Amygdala (tissue), 56 donors: ENCODE results near the gene SYP.
"Not testable (repeated sequence)": the region's sequence is repeated elsewhere in the genome, so short reads cannot be mapped to it uniquely, and the experiment has no call there.

Experiments
- DNase-seq, 56 donors: peaks; one replicate each; lab custom pipeline; 2025; lab: John Stamatoyannopoulos, UW

Gene SYP

DNA sequence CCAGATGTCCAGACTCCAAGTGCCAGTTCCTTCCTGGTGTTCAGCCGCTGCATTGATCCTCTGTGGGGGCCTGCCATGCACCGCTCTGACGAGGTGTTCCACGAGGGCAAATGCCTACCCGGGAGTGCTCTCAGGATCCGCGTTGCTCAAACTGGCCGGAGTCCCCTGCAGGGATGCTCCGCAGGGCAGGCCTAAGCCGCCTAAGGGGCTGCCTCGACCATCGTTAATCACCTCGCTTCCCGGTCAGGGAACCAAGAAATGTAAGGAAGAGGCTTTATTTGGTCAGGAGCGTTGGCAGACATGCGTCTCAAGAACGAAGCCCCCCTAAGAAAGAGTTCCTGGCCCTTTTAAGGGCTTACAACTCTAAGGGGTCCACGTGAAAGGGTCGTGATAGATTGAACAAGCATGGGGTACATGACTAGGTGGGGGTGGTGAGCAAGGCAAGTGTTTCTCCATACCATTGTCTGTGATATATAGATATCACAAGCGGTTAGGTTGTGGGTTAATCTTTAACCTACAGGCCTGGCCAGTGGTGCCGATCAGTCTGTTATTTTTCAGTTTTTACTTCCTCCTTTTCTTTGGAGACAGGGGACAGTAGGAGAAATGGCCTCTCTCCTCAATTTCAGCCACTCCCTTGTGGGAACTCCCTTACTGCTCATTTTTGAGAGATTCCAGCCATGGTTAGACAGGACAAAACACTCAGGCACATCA lies 51.4 kb downstream of the SYP start:
- not testable (repeated sequence) for DNase-seq

DNA sequence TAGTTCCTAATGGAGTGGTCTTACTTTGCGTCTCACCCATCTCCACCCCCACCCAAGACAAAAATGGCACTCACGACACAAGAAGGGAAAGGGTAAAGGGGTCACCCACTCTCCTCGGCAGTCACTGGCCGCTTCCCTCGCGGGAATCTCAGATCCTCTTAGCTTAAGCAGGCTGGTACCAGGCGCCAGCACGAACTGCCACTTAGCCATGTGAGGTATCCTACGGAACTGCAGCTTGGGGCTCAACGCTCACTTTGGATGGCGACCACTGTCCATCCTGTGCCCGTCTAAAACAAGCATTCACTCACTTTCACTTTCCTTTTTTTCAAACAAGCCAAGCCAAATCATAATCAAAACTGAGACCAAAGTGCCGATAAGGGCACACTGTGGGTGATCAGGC lies 52.1 kb downstream of the SYP start:
- DNase-seq: no peak

DNA sequence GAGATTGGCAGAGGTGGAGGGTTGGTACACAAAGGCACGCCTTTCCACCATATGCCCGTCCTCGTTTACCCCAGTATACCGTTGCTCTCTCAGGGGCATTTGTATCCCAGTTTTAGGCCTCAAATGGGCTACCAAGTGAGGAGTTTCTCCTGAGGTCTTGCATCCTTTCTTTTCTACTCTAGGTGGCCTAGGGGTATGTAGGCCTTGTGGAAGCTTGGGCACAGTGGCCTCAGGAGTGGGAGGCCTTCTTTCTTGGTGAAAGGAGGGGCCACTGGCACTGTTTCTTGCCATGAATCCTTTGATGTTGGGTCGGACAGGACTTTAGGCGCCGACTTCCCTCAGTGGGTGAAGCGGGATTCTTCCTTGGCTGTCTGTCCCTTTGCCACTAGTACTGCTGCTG lies 52.7 kb downstream of the SYP start:
- DNase-seq: no peak

DNA sequence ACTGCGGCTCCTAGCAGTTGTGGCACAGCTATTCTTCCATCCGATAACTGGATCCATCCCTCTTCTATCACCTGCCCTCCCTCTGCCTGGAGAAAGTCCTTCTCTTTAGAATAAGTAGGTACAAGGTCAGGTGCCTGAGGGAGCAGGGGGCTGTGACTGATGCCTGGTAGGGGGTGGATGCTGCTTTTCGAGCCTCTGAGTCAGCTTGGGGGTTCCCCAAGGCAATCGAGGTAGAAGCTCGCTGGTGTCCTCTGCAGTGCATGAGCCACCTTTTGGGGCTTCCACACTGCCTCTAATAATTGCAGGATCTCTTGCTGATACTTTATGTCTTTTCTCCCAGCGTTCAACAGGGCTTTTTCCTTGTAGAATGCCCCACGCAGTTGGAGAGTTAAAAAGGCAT lies 56.8 kb downstream of the SYP start:
- DNase-seq: not testable (repeated sequence)

DNA sequence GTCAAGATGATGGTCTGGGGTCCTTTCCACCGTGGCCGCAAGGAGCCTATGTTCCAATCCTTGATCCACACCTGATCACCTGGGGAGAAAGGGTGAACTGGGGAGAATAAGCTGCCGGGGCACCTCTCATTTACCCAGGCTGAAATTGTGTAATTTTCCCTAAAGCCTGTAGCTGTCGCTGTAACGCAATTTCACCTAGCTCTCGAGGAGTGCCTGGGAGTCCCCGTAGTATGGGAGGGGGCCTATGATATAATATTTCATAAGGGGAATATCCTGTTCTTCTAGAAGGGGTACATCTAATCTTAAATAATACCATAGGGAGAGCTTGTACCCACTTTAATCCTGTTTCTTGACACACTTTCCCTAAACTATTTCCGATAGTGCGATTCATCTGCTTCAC lies 57.7 kb downstream of the SYP start:
- DNase-seq: not testable (repeated sequence)

DNA sequence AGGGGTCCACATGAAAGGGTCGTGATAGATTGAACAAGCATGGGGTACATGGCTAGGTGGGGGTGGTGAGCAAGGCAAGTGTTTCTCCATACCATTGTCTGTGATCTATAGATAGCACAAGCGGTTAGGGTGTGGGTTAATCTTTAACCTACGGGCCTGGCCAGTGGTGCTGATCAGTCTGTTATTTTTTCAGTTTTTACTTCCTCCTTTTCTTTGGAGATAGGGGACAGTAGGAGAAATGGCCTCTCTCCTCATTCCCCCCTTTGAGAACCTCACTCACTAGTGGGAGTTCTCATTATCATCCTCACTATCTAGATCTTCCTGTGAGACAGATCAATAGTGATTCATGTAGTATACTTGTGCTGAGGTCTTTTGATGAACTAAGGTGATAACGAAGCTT lies 60.3 kb downstream of the SYP start:
- DNase-seq: no peak
